HL-60 (cell line): ENCODE results near the gene CLIC4.

Source experiments
- DNase-seq, 2 experiments: peaks; one replicate each; pipeline ENCODE4 v3.0.0-alpha.2; 2010 to 2020; ENCODE audit warnings: low read depth in 1 of 2, low spot score in 1 of 2
- H3K27ac ChIP-seq: fragments of 250-450 bp; sonication (Bioruptor Pico); replicated peaks from 2 replicates; pipeline ENCODE4 v1.5.1; 2020; ENCODE audit warnings: mild to moderate bottlenecking, moderate library complexity
- H3K27me3 ChIP-seq: fragments of 250-450 bp; sonication (Bioruptor Pico); 2 replicates; pipeline ENCODE4 v1.5.1; 2021; ENCODE audit warnings: mild to moderate bottlenecking, moderate library complexity; ENCODE audit not compliant: insufficient read depth, poor library complexity, severe bottlenecking
- H3K4me3 ChIP-seq: replicated peaks from 2 replicates; pipeline ENCODE4 v1.5.1; 2011; ENCODE audit warnings: mild to moderate bottlenecking, control low read depth, low read length; ENCODE audit not compliant: insufficient read depth
- GABPA ChIP-seq: IDR thresholded peaks from 2 replicates; pipeline ENCODE4 v1.6.1; 2012; ENCODE audit warnings: low read depth
- POLR2AphosphoS5 ChIP-seq: IDR thresholded peaks from 2 replicates; pipeline ENCODE4 v1.6.1; 2012; ENCODE audit warnings: low read depth
- REST ChIP-seq: IDR thresholded peaks from 2 replicates; pipeline ENCODE4 v1.6.1; 2012; ENCODE audit warnings: low read depth; ENCODE audit not compliant: insufficient replicate concordance
- SPI1 ChIP-seq: IDR thresholded peaks from 2 replicates; pipeline ENCODE4 v1.6.1; 2012; ENCODE audit warnings: low read depth, mild to moderate bottlenecking, borderline replicate concordance
- TF ChIP-seq, protein P1 (sequence below): IDR thresholded peaks from one replicate; pipeline ENCODE4 v1.5.1; 2011; ENCODE audit warnings: low read length, control low read depth, inconsistent platforms; ENCODE audit not compliant: insufficient read depth

The CLIC4 gene

DNA sequence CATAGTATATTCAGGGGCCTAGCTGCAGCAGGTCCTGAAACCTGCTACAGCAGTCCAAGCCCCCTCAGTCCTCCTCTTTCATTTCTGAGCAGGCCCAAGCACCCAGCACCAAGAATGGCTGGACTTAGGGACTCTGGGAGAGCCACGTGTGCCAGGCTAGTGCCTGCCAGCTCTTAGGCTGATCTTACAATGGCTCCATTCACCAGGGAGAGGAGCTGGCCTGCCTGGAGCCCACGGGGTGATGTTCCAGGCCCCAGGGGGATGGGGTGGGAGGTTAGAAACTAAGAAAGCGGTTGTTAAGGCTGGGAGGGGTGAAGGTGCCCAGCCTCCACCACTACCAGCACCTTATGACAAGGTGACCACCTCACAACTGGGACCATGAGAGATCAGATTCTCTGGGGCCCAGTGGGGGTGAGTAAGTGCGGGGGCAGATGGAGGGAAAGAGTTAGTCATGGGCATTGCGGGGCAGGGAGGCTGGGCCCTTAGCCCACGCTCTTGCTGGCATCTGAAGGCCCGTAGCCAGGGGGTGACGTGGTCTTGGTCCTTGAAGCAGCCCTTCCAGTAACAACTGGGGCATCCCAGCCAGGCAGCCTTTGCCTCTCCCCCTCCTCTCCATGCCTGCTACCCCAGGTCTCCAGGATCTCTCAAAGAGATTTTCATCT lies 30.3 kb upstream of the CLIC4 start:
- H3K27ac ChIP-seq = no peak overlapping the region

DNA sequence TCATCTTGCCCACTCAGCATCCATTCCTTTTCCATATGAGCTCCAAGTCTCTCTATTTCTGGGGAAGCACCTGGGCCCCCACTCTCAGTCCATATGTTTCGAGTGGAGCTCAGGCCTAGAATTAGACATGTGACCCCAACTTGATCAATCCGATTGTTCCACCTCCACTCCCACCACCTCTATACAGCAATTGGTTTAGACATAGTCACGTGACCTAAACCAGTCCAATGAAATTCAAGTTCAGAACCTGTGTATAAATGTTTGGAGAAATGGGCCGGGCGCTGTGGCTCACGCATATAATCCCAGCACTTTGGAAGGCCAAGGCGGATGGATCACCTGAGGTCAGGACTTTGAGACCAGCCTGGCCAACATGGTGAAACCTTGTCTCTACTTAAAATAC lies 29.6 kb upstream of the CLIC4 start:
- Histone ChIP-seq H3K4me3 (no peak overlapping the region), H3K27ac (no peak overlapping the region), H3K27me3 (no peaks in the 10 kb centered on the region)
- DNase-seq = no peak
- no peak for TF ChIP-seq POLR2AphosphoS5

More for the DNA sequence above, 30.3 kb upstream of the CLIC4 start:
- TF ChIP-seq REST = no peak
- TF ChIP-seq, protein P1, sequence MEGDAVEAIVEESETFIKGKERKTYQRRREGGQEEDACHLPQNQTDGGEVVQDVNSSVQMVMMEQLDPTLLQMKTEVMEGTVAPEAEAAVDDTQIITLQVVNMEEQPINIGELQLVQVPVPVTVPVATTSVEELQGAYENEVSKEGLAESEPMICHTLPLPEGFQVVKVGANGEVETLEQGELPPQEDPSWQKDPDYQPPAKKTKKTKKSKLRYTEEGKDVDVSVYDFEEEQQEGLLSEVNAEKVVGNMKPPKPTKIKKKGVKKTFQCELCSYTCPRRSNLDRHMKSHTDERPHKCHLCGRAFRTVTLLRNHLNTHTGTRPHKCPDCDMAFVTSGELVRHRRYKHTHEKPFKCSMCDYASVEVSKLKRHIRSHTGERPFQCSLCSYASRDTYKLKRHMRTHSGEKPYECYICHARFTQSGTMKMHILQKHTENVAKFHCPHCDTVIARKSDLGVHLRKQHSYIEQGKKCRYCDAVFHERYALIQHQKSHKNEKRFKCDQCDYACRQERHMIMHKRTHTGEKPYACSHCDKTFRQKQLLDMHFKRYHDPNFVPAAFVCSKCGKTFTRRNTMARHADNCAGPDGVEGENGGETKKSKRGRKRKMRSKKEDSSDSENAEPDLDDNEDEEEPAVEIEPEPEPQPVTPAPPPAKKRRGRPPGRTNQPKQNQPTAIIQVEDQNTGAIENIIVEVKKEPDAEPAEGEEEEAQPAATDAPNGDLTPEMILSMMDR = no peak
- no peak for TF ChIP-seq SPI1
- TF ChIP-seq GABPA = no peak
- no peak for TF ChIP-seq POLR2AphosphoS5
- DNase-seq = no peak
- no peak overlapping the region for H3K4me3 ChIP-seq
- no peaks in the 10 kb centered on the region for H3K27me3 ChIP-seq

DNA sequence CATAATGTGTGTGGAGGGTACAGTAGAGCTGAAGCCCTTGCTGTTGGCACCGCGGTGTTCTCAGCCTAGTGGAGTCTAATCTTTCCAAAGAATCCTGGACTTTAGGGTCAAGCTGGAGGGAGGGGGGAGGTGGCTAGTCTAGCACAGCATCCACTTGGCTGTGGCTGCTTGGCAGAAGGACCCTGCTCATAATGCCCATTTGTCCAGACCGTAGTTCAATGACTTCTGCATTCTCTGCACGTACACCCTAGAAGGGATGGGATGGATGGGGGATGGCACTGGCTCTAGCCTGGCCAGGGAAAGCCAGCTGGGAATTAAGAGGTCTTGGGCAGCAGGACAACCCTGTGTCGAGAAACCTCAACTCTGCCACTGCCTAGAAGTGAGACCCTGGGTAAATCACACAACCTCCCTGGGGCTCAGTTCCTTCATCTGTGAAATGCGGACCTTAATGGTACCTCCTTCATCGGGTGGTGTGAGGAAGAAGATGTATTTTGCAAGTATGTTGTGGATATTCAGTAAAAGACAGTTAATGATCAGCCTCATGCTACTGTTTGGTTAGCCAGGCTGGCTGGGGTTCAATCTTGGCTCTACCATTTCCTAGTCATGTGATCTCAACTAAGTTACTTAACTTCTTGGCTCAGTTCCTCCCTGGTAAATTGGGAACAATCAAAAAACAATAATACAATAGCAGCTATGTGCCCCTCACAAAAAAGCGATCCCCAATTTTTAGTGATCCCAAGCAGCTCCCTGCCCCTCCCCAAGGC lies 27.2 kb upstream of the CLIC4 start:
- TF ChIP-seq, protein P1 = no peak
- no peak for TF ChIP-seq POLR2AphosphoS5
- no peak for TF ChIP-seq GABPA
- TF ChIP-seq REST = no peak
- no peak for TF ChIP-seq SPI1
- no peaks in the 10 kb centered on the region for H3K27me3 ChIP-seq
- H3K4me3 ChIP-seq = no peak overlapping the region
- no peak overlapping the region for H3K27ac ChIP-seq
- DNase-seq = no peak

- no peaks in the 10 kb centered on the region for H3K27me3 ChIP-seq
- TF ChIP-seq GABPA (no peak), POLR2AphosphoS5 (no peak), REST (no peak), SPI1 (no peak)
- TF ChIP-seq, protein P1 = no peak
- DNase-seq = no peak
These were observed 25.1 kb upstream of the CLIC4 start for GRCh38 chr1:24720152-24720551.

More at GRCh38 chr1:24720152-24720551, 25.1 kb upstream of the CLIC4 start:
- H3K4me3 ChIP-seq = no peak overlapping the region
- no peak overlapping the region for H3K27ac ChIP-seq
